GM18526 (cell line): ENCODE measurements around the gene SDHA.

ENCODE experiments used
- POLR2A ChIP-seq: IDR thresholded peaks from 3 replicates; pipeline ENCODE4 v1.6.1; 2011; ENCODE audit not compliant: insufficient read length; ENCODE audit errors: extremely low read depth

SDHA gene

DNA sequence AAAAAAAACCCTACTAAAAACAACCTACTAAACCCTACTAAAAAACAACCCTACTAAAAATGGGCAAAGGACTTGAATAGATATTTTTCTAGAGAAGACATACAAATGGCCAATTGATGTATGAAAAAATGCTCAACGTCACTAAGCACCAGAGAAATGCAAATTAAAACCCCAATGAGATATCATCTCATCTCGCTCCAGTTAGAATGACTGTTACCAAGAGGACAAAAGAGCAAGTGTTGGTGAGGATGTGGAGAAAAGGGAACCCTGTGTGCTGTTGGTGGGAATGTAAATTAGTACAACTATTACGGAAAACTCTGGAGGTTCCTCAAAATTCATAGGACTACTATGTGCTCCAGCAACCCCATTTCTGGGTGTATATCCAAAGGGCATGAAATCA, 10.8 kb downstream of the SDHA start:
- no peak for TF ChIP-seq POLR2A

DNA sequence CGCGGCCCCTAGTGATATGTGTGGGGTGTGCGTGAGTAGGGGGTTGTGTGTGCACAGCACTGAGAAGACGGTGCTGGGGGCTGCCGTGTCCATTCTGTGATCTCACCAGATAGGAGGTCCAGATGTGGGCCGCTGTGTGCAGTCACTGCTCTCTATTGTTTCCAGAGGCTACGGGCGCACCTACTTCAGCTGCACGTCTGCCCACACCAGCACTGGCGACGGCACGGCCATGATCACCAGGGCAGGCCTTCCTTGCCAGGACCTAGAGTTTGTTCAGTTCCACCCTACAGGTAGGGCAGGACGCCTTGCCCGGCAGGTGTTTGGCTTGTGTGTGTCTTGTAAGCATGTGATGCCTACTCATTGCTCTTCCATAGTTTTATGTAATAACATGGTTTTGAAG, 12.6 kb downstream of the SDHA start:
- no peak for TF ChIP-seq POLR2A

DNA sequence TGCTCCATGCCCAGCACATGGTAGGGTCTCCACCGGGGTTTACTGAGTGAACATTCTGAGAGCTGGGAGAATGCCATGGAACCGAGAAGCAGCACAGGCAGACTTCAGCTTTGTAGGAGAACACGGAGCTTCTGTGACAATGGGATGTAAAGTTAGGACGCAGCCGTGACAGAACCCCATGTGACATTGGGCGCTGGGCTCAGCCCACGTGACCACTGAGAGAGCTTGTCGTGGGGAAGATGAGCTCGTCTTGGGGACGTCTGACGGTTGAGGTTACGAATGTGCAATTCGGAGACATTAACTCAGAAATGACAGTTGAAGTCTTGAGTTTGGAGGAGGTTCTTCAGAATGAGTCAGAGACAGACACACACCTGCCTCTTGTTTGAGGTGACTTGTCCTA, 13.5 kb downstream of the SDHA start:
- TF ChIP-seq POLR2A: no peak

DNA sequence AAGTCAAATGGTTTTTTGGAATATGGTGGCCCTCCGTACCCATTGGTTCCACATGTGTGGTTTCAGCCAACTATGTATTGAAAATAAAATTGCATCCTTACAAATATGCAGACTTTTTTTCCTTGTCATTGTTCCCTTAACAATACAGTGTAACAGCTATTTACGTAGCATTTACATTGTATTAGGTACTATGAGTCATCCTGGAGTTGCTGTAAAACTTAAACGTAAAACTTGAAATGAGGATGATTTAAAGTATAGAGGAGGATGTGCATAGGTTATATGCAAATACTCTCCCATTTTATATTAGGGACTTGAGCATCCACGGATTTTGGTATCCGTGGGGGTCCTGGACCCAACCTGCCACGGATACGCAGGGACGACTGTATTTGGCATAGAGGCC, 16.3 kb downstream of the SDHA start:
- TF ChIP-seq POLR2A: no peak

DNA sequence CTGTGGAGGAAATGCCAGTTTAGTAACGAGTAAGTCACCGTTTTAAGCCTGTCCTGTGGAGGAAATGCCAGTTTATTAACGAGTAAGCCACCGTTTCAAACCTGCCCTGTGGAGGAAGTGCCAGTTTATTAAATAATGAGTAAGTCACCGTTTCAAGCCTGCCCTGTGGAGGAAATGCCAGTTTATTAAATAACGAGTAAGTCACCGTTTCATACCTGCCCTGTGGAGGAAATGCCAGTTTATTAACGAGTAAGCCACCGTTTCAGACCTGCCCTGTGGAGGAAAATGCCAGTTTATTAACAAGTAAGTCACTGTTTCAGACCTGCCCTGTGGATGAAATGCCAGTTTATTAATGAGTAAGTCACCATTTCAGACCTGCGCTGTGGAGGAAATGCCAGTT, 34.4 kb downstream of the SDHA start:
- no peak for TF ChIP-seq POLR2A

DNA sequence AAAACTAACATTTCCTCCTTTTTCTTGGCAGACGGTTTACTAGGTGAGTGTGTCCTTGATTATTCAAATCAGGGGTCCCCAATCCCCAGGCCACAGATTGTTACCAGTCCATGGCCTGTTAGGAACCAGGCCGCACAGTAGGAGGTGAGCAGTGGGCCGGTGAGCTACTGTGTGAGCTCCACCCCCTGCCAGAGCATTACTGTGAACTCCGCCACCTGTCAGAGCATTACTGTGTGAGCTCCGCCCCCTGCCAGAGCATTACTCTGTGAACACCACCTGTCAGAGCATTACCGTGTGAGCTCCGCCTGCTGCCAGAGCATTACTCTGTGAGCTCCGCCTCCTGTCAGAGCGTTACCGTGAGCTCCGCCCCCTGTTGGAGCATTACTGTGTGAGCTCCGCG, 39.0 kb downstream of the SDHA start:
- no peak for TF ChIP-seq POLR2A

DNA sequence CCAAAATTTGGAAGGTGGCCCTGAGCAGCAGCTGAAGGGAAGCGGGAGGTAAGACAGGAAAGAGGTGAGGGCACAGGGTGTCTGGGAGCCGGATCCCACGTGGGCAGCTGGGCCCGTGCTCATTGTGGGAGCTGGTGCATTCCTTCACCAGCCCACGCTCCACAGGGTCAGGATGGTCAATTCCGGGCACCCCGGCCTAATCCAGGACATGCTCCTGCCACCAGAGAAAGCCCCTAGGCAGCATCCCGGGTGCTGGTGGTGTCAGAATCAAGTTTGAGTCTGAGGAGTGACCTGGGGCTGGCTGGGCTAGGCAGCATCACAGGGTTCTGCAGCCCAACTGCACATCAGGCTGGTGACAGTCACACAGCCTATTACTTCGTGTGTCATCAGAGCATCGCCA, 46.2 kb downstream of the SDHA start:
- no peak for TF ChIP-seq POLR2A

DNA sequence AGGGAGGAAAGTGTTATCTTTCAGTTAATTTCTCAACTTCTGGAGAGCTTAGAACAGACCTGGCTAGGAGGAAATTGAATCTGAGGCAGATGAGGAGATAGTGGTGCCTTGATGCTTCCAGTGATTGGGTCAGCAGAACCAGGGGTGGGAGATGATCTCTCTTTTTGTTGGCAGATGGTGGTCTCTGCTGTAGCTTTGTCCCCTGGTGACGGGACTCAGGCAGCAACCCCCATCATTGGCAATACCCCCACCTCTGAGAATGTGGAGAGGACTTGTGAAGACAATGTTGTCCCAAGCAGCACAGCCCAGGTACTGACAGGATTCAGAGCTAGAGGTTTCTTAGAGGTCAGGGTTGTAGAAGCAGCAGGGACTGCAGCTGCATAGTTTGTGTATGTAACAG, 49.6 kb downstream of the SDHA start:
- TF ChIP-seq POLR2A: no peak

DNA sequence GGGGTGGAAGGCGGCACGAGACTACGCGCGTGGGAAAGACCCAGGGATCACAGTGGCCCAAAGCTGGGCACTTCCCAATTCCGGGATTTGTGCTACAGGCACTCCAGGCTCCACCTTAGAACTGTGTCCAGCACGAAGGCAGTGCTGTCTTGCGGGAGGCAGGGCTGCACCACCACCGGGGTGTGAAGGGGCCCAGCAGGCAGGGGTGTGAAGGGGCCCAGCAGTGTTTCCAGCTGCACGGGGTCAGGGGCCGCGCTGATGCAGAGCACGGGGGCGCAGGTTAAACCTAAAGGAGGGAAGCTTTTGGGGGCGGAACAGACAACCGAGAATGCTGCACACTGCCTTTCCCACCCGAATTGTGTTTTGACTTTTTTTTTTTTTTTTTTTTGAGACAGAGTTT, 52.2 kb downstream of the SDHA start:
- no peak for TF ChIP-seq POLR2A

DNA sequence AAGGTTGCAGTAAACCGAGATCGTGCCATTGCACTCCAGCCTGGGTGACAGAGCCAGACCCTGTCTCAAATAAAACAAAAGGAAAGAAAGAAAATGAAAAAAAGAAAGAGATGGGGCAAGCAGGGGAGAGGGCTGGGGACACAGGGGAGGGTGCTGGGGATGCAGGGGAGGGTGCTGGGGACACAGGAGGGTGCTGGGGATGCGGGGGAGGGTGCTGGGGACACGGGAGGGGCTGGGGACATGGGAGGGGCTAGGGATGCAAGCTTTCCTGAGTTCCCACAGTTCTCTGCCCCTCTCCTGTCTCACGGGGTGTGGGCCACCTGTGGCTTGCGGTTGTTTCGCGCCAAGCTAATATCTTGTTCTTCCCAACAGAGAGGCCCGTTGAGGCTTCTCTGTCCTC, 60.5 kb downstream of the SDHA start:
- TF ChIP-seq POLR2A: no peak

DNA sequence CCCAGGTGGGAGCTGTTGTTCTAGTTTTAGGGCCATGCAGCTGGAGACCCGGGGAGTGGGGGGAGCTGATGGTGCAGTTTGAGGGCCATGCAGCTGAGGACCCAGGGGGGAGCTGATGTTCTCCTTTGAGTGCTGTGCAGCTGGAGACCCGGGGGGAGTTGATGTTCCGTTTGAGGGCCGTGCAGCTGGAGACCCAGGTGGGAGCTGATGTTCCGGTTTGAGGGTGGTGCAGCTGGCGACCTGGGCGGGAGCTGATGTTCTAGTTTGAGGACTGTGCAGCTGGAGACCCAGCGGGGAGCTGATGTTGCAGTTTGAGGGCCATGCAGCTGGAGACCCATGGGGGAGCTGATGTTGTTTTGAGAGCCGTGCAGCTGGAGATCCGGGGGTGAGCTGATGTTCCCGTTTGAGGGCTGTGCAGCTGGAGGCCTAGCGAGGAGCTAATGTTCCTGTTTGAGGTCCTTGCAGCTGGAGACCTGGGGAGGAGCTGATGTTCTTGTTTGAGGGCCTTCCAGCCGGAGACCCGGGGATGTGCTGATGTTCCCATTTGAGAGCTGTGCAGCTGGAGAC, 68.0 kb downstream of the SDHA start:
- no peak for TF ChIP-seq POLR2A

DNA sequence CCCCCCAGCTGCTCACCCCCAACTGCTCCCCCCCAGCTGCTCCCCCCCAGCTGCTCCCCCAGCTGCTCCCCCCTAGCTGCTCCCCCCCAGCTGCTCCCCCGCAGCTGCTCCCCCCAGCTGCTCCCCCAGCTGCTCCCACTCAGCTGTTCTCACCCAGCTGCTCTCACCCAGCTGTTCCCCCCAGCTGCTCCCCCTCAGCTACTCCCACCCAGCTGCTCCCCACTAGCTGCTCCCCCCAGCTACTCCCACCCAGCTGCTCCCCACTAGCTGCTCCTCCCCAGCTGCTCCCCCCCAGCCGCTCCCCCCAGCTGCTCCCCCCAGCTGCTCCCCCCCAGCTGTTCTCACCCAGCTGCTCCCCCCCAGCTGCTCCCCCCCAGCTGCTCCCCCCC, 80.6 kb downstream of the SDHA start:
- no peak for TF ChIP-seq POLR2A

DNA sequence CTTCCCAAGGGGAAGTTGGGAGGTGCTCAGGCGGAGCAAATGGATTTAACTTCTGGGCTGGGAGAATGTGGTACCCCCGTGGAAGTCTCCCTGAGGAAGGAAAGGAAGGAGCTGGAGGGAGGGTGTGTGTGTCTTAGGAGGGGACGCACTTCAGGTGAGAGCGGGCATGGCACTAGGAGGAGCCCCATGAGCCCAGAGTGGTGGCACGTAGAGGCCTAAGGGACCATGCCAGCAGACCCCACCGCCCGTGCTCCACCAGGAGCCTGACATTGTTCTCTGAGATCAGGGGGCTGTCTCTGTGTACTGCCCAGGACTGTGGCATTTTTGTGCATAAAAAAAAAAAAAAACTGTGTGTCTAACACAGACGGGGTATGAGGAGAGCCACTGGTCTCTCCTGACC, 84.8 kb downstream of the SDHA start:
- no peak for TF ChIP-seq POLR2A

DNA sequence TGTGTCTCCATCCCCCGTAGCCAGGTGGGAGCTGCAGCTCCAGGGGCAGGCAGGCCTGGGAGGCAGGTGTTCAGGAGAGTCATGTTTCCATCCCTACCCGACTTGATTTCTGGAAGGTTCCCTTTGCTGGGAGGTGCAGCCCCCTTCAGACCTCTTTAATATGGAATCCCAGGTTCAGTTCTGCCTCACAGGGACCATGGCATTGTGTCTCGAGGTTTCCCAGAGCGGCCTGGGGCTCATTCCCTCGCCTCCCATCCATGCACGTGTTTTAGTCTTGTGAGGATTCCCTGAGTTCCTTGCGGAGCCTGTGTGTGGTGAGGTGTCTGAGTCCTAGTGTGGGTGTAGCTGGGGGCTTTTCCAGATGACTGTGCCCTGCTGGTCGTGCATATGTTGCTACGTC, 86.9 kb downstream of the SDHA start:
- no peak for TF ChIP-seq POLR2A

DNA sequence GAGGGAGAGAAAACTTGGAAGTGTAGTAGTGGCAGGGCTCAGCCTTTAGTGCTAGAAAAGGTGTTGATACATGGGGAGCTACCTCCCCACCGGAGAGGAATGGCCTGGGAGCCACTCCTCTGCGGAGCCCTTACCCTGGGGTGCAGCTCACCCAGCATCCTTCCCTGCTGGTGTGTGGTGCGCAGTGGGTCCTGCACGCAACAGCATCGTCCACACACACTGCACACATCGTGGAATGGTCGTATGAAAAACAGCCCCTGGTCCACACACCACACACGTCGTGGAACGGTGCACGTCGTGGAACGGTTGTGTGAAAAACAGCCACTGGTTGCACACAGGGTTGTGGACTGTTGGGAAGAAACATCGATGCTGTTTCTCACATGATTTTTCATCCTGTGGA, 87.3 kb downstream of the SDHA start:
- no peak for TF ChIP-seq POLR2A

DNA sequence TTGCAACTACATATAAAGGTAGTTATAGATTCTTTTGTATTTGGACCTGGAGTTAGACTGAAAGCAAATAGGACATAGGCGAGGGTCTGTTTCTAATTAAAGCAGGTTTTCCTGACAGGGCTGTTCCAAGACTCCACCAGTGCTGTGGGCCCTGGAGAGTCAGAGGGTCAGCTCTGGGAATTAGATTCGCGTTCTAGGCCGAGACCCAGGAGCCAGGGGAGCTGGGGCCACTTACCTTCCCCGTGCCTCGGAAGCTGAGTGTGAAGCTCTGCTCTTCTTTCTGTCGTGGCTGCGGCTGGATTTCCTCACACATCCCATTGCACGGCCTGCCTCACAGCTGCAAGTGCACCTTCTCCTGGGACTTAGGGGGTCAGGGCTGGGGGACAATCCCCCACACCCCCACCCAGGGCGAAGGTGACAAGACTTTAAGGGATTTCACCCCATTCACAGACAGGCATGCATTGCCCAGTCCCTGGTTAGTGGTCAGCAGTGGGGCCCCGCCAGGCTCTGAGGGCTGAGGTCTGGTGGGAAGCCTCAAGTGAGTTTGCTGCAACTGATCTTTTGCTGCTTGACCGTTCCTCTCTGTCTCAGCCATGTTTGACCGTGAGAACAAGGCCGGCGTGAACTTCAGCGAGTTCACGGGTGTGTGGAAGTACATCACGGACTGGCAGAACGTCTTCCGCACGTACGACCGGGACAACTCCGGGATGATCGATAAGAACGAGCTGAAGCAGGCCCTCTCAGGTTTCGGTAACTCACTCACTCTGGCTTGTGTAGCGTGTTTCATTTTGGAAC, 88.1 kb downstream of the SDHA start:
- TF ChIP-seq POLR2A: no peak
